Measurements from ENCODE around the gene SORBS1. TPM values are rescaled to one million over a fixed set of nuclear protein-coding genes. Genes with fewer than 3 reads are reported as not detected.

Gene SORBS1
- total and polyA plus RNA-seq, 2 of the 13 experiments (the other 11 are each of a cell fraction or from before 2014, with no cell fraction given): 16.8 to 39.8 TPM

DNA sequence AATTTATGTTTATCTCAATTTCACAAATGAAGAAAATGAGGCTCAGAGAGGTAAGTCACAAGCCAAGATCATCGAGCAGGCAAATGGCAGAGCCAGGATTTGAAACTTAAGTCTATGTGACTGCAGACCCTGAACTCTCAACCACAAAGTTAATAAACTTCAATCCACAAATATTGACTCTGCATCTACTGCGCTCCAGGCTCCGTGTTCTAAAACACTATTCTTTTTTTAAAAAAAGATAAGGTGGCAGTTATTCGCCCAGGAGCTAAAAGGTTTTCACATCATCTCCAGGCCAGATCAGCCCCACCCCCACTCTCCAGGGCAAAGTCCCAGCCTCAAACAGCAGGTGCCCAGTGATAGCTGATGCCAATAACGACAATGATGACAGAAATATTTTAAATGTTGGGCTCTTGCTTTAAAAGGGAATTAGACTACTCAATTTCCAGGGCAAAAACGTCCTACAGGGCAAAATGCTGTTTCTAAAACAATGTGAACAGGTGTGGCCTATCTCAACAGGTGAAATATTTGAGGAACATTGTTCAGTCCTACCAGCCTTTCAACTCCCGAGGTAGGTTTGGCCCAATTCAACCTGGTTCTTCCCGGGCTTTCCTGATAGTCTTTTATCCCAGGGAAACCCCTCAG, 85.2 kb downstream of the SORBS1 start (continued):
- TF ChIP-seq PITX1 (CRISPR knock-in tag; IDR thresholded peaks at IDR 0.05) (peak; percentile 55; the same call in 1 of the 2 replicates), NR1H2 (CRISPR knock-in tag; IDR thresholded peaks at IDR 0.05; ENCODE audit: borderline replicate concordance, low read depth) (no peak), NR2F6 (IDR thresholded peaks at IDR 0.05) (peak; percentile 87), NR2F6 (CRISPR knock-in tag; IDR thresholded peaks at IDR 0.05) (peak; percentile 69), ARHGAP35 (CRISPR knock-in tag; IDR thresholded peaks at IDR 0.05; ENCODE audit: borderline replicate concordance) (no peak), TFDP2 (CRISPR knock-in tag; IDR thresholded peaks at IDR 0.05) (peak; percentile 30; the same call in 1 of the 2 replicates), NCOA2 (CRISPR knock-in tag; IDR thresholded peaks at IDR 0.05) (peak; percentile 95), TAF1 (CRISPR knock-in tag; IDR thresholded peaks at IDR 0.05) (no peak), FOXJ3 (CRISPR knock-in tag; IDR thresholded peaks at IDR 0.05; ENCODE audit: borderline replicate concordance) (peak; percentile 84; the same call in 1 of the 2 replicates)
- TF ChIP-seq, protein P1, sequence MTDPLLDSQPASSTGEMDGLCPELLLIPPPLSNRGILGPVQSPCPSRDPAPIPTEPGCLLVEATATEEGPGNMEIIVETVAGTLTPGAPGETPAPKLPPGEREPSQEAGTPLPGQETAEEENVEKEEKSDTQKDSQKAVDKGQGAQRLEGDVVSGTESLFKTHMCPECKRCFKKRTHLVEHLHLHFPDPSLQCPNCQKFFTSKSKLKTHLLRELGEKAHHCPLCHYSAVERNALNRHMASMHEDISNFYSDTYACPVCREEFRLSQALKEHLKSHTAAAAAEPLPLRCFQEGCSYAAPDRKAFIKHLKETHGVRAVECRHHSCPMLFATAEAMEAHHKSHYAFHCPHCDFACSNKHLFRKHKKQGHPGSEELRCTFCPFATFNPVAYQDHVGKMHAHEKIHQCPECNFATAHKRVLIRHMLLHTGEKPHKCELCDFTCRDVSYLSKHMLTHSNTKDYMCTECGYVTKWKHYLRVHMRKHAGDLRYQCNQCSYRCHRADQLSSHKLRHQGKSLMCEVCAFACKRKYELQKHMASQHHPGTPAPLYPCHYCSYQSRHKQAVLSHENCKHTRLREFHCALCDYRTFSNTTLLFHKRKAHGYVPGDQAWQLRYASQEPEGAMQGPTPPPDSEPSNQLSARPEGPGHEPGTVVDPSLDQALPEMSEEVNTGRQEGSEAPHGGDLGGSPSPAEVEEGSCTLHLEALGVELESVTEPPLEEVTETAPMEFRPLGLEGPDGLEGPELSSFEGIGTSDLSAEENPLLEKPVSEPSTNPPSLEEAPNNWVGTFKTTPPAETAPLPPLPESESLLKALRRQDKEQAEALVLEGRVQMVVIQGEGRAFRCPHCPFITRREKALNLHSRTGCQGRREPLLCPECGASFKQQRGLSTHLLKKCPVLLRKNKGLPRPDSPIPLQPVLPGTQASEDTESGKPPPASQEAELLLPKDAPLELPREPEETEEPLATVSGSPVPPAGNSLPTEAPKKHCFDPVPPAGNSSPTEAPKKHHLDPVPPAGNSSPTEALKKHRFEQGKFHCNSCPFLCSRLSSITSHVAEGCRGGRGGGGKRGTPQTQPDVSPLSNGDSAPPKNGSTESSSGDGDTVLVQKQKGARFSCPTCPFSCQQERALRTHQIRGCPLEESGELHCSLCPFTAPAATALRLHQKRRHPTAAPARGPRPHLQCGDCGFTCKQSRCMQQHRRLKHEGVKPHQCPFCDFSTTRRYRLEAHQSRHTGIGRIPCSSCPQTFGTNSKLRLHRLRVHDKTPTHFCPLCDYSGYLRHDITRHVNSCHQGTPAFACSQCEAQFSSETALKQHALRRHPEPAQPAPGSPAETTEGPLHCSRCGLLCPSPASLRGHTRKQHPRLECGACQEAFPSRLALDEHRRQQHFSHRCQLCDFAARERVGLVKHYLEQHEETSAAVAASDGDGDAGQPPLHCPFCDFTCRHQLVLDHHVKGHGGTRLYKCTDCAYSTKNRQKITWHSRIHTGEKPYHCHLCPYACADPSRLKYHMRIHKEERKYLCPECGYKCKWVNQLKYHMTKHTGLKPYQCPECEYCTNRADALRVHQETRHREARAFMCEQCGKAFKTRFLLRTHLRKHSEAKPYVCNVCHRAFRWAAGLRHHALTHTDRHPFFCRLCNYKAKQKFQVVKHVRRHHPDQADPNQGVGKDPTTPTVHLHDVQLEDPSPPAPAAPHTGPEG (CRISPR knock-in tag; IDR thresholded peaks at IDR 0.05): 0 out of 2 replicates have a peak, but pooled peaks have one; percentile 53
- TF ChIP-seq, protein P2, sequence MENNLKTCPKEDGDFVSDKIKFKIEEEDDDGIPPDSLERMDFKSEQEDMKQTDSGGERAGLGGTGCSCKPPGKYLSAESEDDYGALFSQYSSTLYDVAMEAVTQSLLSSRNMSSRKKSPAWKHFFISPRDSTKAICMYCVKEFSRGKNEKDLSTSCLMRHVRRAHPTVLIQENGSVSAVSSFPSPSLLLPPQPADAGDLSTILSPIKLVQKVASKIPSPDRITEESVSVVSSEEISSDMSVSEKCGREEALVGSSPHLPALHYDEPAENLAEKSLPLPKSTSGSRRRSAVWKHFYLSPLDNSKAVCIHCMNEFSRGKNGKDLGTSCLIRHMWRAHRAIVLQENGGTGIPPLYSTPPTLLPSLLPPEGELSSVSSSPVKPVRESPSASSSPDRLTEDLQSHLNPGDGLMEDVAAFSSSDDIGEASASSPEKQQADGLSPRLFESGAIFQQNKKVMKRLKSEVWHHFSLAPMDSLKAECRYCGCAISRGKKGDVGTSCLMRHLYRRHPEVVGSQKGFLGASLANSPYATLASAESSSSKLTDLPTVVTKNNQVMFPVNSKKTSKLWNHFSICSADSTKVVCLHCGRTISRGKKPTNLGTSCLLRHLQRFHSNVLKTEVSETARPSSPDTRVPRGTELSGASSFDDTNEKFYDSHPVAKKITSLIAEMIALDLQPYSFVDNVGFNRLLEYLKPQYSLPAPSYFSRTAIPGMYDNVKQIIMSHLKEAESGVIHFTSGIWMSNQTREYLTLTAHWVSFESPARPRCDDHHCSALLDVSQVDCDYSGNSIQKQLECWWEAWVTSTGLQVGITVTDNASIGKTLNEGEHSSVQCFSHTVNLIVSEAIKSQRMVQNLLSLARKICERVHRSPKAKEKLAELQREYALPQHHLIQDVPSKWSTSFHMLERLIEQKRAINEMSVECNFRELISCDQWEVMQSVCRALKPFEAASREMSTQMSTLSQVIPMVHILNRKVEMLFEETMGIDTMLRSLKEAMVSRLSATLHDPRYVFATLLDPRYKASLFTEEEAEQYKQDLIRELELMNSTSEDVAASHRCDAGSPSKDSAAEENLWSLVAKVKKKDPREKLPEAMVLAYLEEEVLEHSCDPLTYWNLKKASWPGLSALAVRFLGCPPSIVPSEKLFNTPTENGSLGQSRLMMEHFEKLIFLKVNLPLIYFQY (CRISPR knock-in tag; IDR thresholded peaks at IDR 0.05; ENCODE audit: borderline replicate concordance): peak; percentile 72; the same call in 1 of the 2 replicates
